HUES64 (cell line): ENCODE data around the gene RLN1.
"Not testable (repeated sequence)": the region's sequence is repeated elsewhere in the genome, so short reads cannot be mapped to it uniquely, and the experiment has no call there.

Source experiments
- H3K27ac ChIP-seq: 2 replicates; pipeline ENCODE4 v1.7.0; 2013; ENCODE audit warnings: low read depth, low read length, inconsistent platforms
- H3K27me3 ChIP-seq: 2 replicates; pipeline ENCODE4 v1.6.1; 2013; ENCODE audit warnings: mild to moderate bottlenecking, low read length; ENCODE audit not compliant: insufficient read depth
- H3K36me3 ChIP-seq: 2 replicates; pipeline ENCODE4 v1.6.1; 2013; ENCODE audit warnings: mild to moderate bottlenecking, low read length; ENCODE audit not compliant: insufficient read depth
- H3K4me1 ChIP-seq: 2 replicates; pipeline ENCODE4 v1.6.1; 2013; ENCODE audit warnings: mild to moderate bottlenecking, low read length, moderate library complexity; ENCODE audit not compliant: insufficient read depth
- H3K4me3 ChIP-seq: 2 replicates; pipeline ENCODE4 v1.5.1; 2013; ENCODE audit warnings: mild to moderate bottlenecking, low read length, moderate library complexity
- H3K9ac ChIP-seq: 2 replicates; pipeline ENCODE4 v1.6.1; 2013; ENCODE audit warnings: mild to moderate bottlenecking, low read depth, low read length
- H3K9me3 ChIP-seq: 2 replicates; pipeline ENCODE4 v1.6.1; 2013; ENCODE audit warnings: low read depth, low read length; ENCODE audit not compliant: insufficient read depth
- WGBS: fragments of 150-250, 120-280 bp; methylation state at CpG from one replicate; pipeline ENCODE4 v1.1.7; 2013; ENCODE audit warnings: missing lambda C conversion rate; 5-methylcytosine and 5-hydroxymethylcytosine counted together

RLN1 gene

DNA sequence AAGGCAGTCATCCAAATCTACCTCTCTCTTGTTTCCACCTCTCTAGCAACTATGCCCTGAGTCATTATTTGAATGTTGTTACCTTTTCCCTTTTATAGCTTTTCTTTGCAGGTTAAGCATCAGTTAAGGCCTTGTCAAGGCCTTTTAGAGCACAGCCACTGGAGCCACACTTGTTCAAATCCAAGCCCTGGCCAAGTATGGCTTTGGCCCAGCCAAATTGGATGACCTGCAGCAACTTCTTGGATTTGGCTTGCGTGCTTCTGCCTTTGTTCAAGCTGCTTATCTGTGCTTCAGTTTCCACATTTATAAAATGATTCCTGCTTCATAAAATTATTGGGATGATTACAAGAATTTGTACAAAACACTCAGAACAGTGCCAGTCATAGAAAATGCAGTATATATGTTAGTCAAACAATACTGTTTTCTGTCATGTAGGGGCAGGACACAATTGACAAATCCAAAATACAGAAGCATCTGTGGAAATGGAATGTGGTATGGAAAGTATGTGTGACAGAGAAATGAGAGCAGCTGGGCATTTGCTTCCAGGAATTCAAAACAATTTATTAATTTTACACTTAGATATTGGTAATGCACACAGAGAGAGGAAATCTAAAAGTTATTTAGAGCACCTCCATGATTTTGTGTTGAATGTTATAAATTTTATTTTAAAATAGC lies 17.9 kb upstream of the RLN1 start:
- H3K9ac ChIP-seq, result no peak overlapping the region
- H3K9me3 ChIP-seq, result no peaks in the 10 kb centered on the region
- no peaks in the 10 kb centered on the region for H3K27me3 ChIP-seq
- no peak overlapping the region for H3K27ac ChIP-seq
- WGBS, result 100% methylated on average over 1 of the region's 1 CpG
- H3K4me3 ChIP-seq, result no peak overlapping the region
- peaks cover 7% of the 10 kb centered on the region; the same call in 1 of the 2 replicates for H3K4me1 ChIP-seq
- no peaks in the 10 kb centered on the region for H3K36me3 ChIP-seq

DNA sequence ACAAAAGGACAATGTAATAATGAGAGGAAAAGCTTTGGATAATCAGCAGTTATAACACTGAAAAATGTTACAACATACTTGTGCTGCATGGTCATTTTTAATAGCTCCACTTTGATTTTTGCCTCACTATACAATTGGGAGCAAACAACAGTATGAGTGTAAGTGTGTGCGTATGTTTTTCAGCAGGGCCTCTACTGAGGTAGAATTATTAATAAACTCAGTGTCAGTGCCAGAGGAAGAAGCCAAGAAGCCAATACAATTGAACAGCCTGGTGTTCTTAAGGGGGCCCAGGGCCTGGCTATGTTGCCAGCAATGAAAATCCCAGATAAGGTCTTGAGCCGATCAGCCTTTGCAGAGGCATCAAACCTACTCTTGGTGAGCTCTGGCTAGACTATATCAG lies 16.1 kb upstream of the RLN1 start:
- 96% methylated on average over 2 of the region's 2 CpGs for whole genome bisulfite sequencing
- Histone ChIP-seq H3K9ac (no peak overlapping the region), H3K27ac (no peak overlapping the region)

DNA sequence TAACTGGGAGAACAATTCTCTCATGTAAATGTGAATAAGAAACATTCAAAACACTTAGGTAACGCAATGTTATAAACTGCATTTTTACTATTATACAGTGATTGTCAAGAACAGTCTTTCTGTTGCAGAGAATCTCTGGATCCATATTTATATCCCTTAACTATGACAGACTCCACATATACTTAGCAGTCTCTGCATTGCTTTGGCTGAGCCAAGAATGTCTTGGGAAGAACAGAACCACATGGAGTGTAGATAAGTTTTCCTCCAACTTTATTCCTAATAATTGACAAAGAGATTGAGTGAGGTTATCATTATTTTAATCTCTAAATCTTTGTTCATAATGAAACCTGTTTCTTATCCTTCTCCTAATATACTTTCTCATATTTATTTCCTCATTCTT lies 15.6 kb upstream of the RLN1 start:
- H3K4me1 ChIP-seq, result no peaks in the 10 kb centered on the region

More for the DNA sequence above, 16.1 kb upstream of the RLN1 start:
- Histone ChIP-seq H3K4me3 (no peak overlapping the region), H3K27me3 (no peaks in the 10 kb centered on the region), H3K9me3 (no peaks in the 10 kb centered on the region), H3K4me1 (no peaks in the 10 kb centered on the region), H3K36me3 (no peaks in the 10 kb centered on the region)

GRCh38 chr9:5354184-5354583 lies 14.5 kb upstream of the RLN1 start:
- Histone ChIP-seq H3K9ac (no peak overlapping the region), H3K27me3 (no peaks in the 10 kb centered on the region), H3K9me3 (no peaks in the 10 kb centered on the region), H3K4me1 (no peaks in the 10 kb centered on the region), H3K4me3 (no peak overlapping the region), H3K36me3 (no peaks in the 10 kb centered on the region), H3K27ac (no peak overlapping the region)
- 90% methylated on average over 2 of the region's 2 CpGs for WGBS

More for the DNA sequence above, 15.6 kb upstream of the RLN1 start:
- Histone ChIP-seq H3K36me3 (no peaks in the 10 kb centered on the region), H3K27ac (no peak overlapping the region), H3K4me3 (no peak overlapping the region), H3K9ac (no peak overlapping the region), H3K27me3 (no peaks in the 10 kb centered on the region), H3K9me3 (no peaks in the 10 kb centered on the region)
- WGBS, result no CpG with 5 or more reads among the region's 1 CpG

GRCh38 chr9:5352637-5353248 lies 13.1 kb upstream of the RLN1 start:
- Histone ChIP-seq H3K36me3 (no peaks in the 10 kb centered on the region), H3K4me3 (no peak overlapping the region), H3K4me1 (no peaks in the 10 kb centered on the region), H3K27ac (no peak overlapping the region), H3K27me3 (no peaks in the 10 kb centered on the region), H3K9ac (no peak overlapping the region), H3K9me3 (no peaks in the 10 kb centered on the region)
- WGBS, result 93% methylated on average over 1 of the region's 1 CpG

- no peak overlapping the region for H3K4me3 ChIP-seq
- no peaks in the 10 kb centered on the region for H3K27me3 ChIP-seq
- no peaks in the 10 kb centered on the region for H3K9me3 ChIP-seq
- no peaks in the 10 kb centered on the region for H3K36me3 ChIP-seq
- H3K27ac ChIP-seq, result no peak overlapping the region
- peaks cover 3% of the 10 kb centered on the region; the same call in 1 of the 2 replicates for H3K4me1 ChIP-seq
- no peak overlapping the region for H3K9ac ChIP-seq
- WGBS, result 96% methylated on average over 3 of the region's 4 CpGs
Measured at GRCh38 chr9:5336688-5337087, 3.0 kb downstream of the RLN1 start.

DNA sequence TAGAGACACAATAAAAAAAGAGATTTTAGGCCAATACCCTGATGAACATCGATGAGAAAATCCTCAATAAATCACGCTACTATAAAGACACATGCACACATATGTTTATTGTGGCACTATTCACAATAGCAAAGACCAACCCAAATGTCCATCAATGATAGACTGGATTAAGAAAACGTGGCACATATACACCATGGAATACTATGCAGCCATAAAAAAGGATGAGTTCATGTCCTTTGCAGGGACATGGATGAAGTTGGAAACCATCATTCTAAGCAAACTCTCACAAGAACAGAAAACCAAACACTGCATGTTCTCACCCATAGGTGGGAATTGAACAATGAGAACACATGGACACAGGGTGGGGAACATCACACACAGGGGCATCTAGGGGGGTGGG lies 8.4 kb downstream of the RLN1 start:
- not testable (repeated sequence) for H3K4me3 ChIP-seq, H3K36me3 ChIP-seq
- WGBS, result 96% methylated on average over 3 of the region's 3 CpGs

DNA sequence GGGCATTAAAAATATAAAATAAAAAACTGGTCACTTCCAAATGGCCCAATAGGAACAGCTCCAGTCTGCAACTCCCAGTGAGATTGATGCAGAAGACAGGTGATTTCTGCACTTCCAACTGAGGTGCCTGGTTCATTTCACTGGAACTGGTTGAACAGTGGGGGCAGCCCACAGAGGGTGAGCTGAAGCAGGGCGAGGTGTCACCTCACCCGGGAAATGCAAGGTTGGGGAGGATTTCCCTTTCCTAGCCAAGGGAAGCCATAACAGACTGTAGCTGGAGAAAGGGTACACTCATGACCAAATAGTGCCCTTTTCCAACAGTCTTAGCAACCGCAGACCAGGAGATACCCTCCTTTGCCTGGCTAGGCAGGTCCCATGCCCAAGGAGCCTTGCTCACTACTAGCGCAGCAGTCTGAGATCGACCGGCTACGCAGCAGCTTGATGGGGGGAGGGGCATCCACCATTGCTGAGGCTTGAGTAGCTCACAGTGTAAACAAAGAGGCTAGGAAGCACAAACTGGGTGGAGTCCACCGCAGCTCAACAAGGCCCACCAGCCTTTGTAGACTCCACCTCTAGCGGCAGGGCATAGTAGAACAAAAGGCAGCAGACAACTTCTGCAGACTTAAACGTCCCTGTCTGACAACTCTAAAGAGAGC lies 12.7 kb downstream of the RLN1 start:
- no peaks in the 10 kb centered on the region for H3K27me3 ChIP-seq
- no peak overlapping the region for H3K27ac ChIP-seq
- H3K9ac ChIP-seq, result peak overlapping the region; percentile 44; the same call in 1 of the 2 replicates
- H3K4me1 ChIP-seq, result peaks cover 10% of the 10 kb centered on the region; the same call in 1 of the 2 replicates
- WGBS, result 39% methylated on average over 10 of the region's 10 CpGs
- H3K36me3 ChIP-seq, result no peaks in the 10 kb centered on the region
- peak overlapping the region; percentile 27 for H3K4me3 ChIP-seq
- H3K9me3 ChIP-seq, result no peaks in the 10 kb centered on the region

More for the DNA sequence above, 8.4 kb downstream of the RLN1 start:
- H3K4me1 ChIP-seq, result peaks cover 10% of the 10 kb centered on the region; the same call in 1 of the 2 replicates
- H3K27me3 ChIP-seq, H3K27ac ChIP-seq, H3K9ac ChIP-seq, H3K9me3 ChIP-seq: not testable (repeated sequence)

GRCh38 chr9:5326187-5326586 lies 13.5 kb downstream of the RLN1 start:
- Histone ChIP-seq H3K27me3 (no peaks in the 10 kb centered on the region), H3K9me3 (no peaks in the 10 kb centered on the region), H3K9ac (no peak overlapping the region), H3K4me1 (peaks cover 10% of the 10 kb centered on the region; the same call in 1 of the 2 replicates), H3K4me3 (no peak overlapping the region), H3K27ac (no peak overlapping the region), H3K36me3 (no peaks in the 10 kb centered on the region)

GRCh38 chr9:5321601-5322000 lies 18.1 kb downstream of the RLN1 start:
- H3K9me3 ChIP-seq, H3K9ac ChIP-seq, H3K4me3 ChIP-seq, H3K36me3 ChIP-seq, H3K4me1 ChIP-seq, H3K27ac ChIP-seq, H3K27me3 ChIP-seq: not testable (repeated sequence)
- WGBS, result no CpG with 5 or more reads among the region's 1 CpG

GRCh38 chr9:5321058-5321457 lies 18.6 kb downstream of the RLN1 start:
- H3K36me3 ChIP-seq, result no peaks in the 10 kb centered on the region
- H3K27ac ChIP-seq, result no peak overlapping the region
- no peak overlapping the region for H3K4me3 ChIP-seq
- H3K4me1 ChIP-seq, result no peaks in the 10 kb centered on the region
- H3K9me3 ChIP-seq, result peaks cover 3% of the 10 kb centered on the region; the same call in 1 of the 2 replicates
- H3K9ac ChIP-seq, result no peak overlapping the region
- 67% methylated on average over 1 of the region's 1 CpG for WGBS
- H3K27me3 ChIP-seq, result no peaks in the 10 kb centered on the region
